Measurements from ENCODE around the gene TMEM214. TPM values are rescaled to one million over a fixed set of nuclear protein-coding genes. Genes with fewer than 3 reads are reported as not detected.

The TMEM214 gene
- polyA plus RNA-seq, 1 donor from 2014 or later, result 10.3 TPM

GRCh38 chr2:27000228-27000627 lies 32.5 kb upstream of the TMEM214 start:
- no peak overlapping the region for H3K9ac ChIP-seq (ENCODE audit: low read length)
- H3K36me3 ChIP-seq (ENCODE audit: insufficient read depth, low read length), result no peaks in the 10 kb centered on the region
- no peak overlapping the region for H3K4me3 ChIP-seq (ENCODE audit: low read length)
- peaks cover 3% of the 10 kb centered on the region for H3K79me2 ChIP-seq (replicated peaks; ENCODE audit: insufficient read depth, low read length)
- TF ChIP-seq RAD21 (conservative IDR thresholded peaks at IDR 0.05), result no peak
- TF ChIP-seq MXI1 (conservative IDR thresholded peaks at IDR 0.05; ENCODE audit: poor library complexity, severe bottlenecking), result no peak
- TF ChIP-seq TAF1 (IDR thresholded peaks at IDR 0.05; ENCODE audit: low read depth), result no peak
- no peak for TF ChIP-seq POLR2AphosphoS5 (IDR thresholded peaks at IDR 0.05)
- TF ChIP-seq EZH2 (IDR thresholded peaks at IDR 0.05; ENCODE audit: borderline replicate concordance, insufficient read depth, low read length, poor library complexity, severe bottlenecking), result no peak
- TF ChIP-seq EP300 (conservative IDR thresholded peaks at IDR 0.05; ENCODE audit: poor library complexity, severe bottlenecking), result no peak
- no peaks in the 10 kb centered on the region for H3K9me2 ChIP-seq (ENCODE audit: insufficient read depth, low read length)
- no peak overlapping the region for H3K4me2 ChIP-seq (ENCODE audit: low read length)
- no peaks in the 10 kb centered on the region for H3K9me3 ChIP-seq (ENCODE audit: low read length)
- H4K20me1 ChIP-seq (ENCODE audit: insufficient read depth), result no peaks in the 10 kb centered on the region
- H2AFZ ChIP-seq (ENCODE audit: low read depth, low read length), result no peak overlapping the region
- no peaks in the 10 kb centered on the region for H3K27me3 ChIP-seq (ENCODE audit: insufficient read depth, low read depth, low read length)
- no peaks in the 10 kb centered on the region for H3F3A ChIP-seq (ENCODE audit: insufficient read depth, low read length, poor library complexity, severe bottlenecking)
- no peak overlapping the region for H3K27ac ChIP-seq (ENCODE audit: low read length)

GRCh38 chr2:27000995-27001394 lies 31.8 kb upstream of the TMEM214 start:
- H3K79me2 ChIP-seq (replicated peaks; ENCODE audit: insufficient read depth, low read length), result peaks cover 3% of the 10 kb centered on the region
- no peaks in the 10 kb centered on the region for H3K9me3 ChIP-seq (ENCODE audit: low read length)
- H3K27ac ChIP-seq (ENCODE audit: low read length), result no peak overlapping the region
- no peak overlapping the region for H3K4me2 ChIP-seq (ENCODE audit: low read length)
- H3K4me3 ChIP-seq (ENCODE audit: low read length), result no peak overlapping the region
- no peak for TF ChIP-seq POLR2AphosphoS5 (IDR thresholded peaks at IDR 0.05)
- TF ChIP-seq MXI1 (conservative IDR thresholded peaks at IDR 0.05; ENCODE audit: poor library complexity, severe bottlenecking), result no peak
- no peak for TF ChIP-seq EP300 (conservative IDR thresholded peaks at IDR 0.05; ENCODE audit: poor library complexity, severe bottlenecking)
- no peak for TF ChIP-seq SMC3 (conservative IDR thresholded peaks at IDR 0.05; ENCODE audit: poor library complexity)
- TF ChIP-seq REST (IDR thresholded peaks at IDR 0.05; ENCODE audit: borderline replicate concordance), result no peak
- no peak for TF ChIP-seq RAD21 (conservative IDR thresholded peaks at IDR 0.05)
- TF ChIP-seq, protein P1, sequence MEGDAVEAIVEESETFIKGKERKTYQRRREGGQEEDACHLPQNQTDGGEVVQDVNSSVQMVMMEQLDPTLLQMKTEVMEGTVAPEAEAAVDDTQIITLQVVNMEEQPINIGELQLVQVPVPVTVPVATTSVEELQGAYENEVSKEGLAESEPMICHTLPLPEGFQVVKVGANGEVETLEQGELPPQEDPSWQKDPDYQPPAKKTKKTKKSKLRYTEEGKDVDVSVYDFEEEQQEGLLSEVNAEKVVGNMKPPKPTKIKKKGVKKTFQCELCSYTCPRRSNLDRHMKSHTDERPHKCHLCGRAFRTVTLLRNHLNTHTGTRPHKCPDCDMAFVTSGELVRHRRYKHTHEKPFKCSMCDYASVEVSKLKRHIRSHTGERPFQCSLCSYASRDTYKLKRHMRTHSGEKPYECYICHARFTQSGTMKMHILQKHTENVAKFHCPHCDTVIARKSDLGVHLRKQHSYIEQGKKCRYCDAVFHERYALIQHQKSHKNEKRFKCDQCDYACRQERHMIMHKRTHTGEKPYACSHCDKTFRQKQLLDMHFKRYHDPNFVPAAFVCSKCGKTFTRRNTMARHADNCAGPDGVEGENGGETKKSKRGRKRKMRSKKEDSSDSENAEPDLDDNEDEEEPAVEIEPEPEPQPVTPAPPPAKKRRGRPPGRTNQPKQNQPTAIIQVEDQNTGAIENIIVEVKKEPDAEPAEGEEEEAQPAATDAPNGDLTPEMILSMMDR (IDR thresholded peaks at IDR 0.05; ENCODE audit: poor library complexity, severe bottlenecking), result no peak
- no peak for TF ChIP-seq EZH2 (IDR thresholded peaks at IDR 0.05; ENCODE audit: borderline replicate concordance, insufficient read depth, low read length, poor library complexity, severe bottlenecking)
- TF ChIP-seq TAF1 (IDR thresholded peaks at IDR 0.05; ENCODE audit: low read depth), result no peak
- no peaks in the 10 kb centered on the region for H4K20me1 ChIP-seq (ENCODE audit: insufficient read depth)
- H3K27me3 ChIP-seq (ENCODE audit: insufficient read depth, low read depth, low read length), result no peaks in the 10 kb centered on the region
- no peak overlapping the region for H2AFZ ChIP-seq (ENCODE audit: low read depth, low read length)
- no peaks in the 10 kb centered on the region for H3K36me3 ChIP-seq (ENCODE audit: insufficient read depth, low read length)
- H3K9ac ChIP-seq (ENCODE audit: low read length), result no peak overlapping the region
- H3K9me2 ChIP-seq (ENCODE audit: insufficient read depth, low read length), result no peaks in the 10 kb centered on the region
- H3F3A ChIP-seq (ENCODE audit: insufficient read depth, low read length, poor library complexity, severe bottlenecking), result no peaks in the 10 kb centered on the region
